Neural crest cell (in vitro differentiated cells): ENCODE measurements around the gene VWCE. TPM values are rescaled to one million over a fixed set of nuclear protein-coding genes. Genes with fewer than 3 reads are reported as not detected.
A peak's percentile ranks its signal among the peaks of the same experiment; 100 is the strongest.

Experiments
- DNase-seq: peaks from one replicate; pipeline ENCODE4 v3.0.0; 2021; ENCODE audit warnings: low read depth, mixed read lengths, low spot score
- H3K27ac Mint-ChIP-seq: one replicate; pipeline ENCODE4 v1.8.0; 2021; ENCODE audit warnings: mild to moderate bottlenecking, mixed read lengths; ENCODE audit not compliant: unreplicated experiment
- H3K27me3 Mint-ChIP-seq: 2 replicates; pipeline ENCODE4 v1.8.0; 2021; ENCODE audit warnings: low read depth, mild to moderate bottlenecking, mixed read lengths
- H3K36me3 Mint-ChIP-seq: 2 replicates; pipeline ENCODE4 v1.8.0; 2021; ENCODE audit warnings: low read depth, mild to moderate bottlenecking, mixed read lengths
- H3K4me1 Mint-ChIP-seq: 2 replicates; pipeline ENCODE4 v1.8.0; 2021; ENCODE audit warnings: mixed read lengths
- H3K4me3 Mint-ChIP-seq: one replicate; pipeline ENCODE4 v1.8.0; 2021; ENCODE audit warnings: mild to moderate bottlenecking, mixed read lengths
- H3K9me3 Mint-ChIP-seq: 2 replicates; pipeline ENCODE4 v1.8.0; 2021; ENCODE audit warnings: mixed read lengths
- total RNA-seq: library from RNA; stranded (reverse); gene quantifications from 2 replicates; pipeline ENCODE4 v1.2.1, GENCODE V29; 2021
- TF ChIP-seq, protein P1 (sequence below): fragments of 200-600 bp; sonication (generic); conservative IDR thresholded peaks from 2 replicates; pipeline ENCODE4 v1.5.0; 2021; ENCODE audit warnings: antibody characterized with exemption, mild to moderate bottlenecking

Gene VWCE
- total RNA-seq, 1 donor from 2014 or later: 42.0 TPM

- no peak for DNase-seq
- Mint-ChIP-seq H3K27me3 (no peaks in the 10 kb centered on the region), H3K4me1 (peaks cover 45% of the 10 kb centered on the region)
Observed at GRCh38 chr11:61332281-61332796, 37.2 kb upstream of the VWCE start.

DNA sequence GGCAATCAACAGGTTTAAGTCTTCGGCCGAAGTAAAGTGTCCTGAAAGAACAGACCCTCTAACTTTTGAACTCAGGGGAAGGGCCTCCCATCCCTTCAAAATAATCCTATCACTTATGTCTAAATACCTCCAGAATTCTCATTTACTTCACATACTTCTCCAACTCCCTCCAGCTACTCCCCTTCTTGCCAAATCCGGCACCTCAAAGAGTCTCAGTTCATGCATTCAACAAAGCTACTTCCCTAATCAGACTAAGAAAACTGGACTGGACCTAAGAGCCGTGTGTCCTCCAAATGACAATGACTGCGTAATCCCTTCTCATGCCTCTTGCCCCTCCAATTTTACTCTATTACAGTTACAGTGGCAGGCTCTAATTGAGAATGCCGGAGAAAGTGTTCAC lies 36.5 kb upstream of the VWCE start:
- H3K27ac Mint-ChIP-seq: peak overlapping the region; percentile 53

More at GRCh38 chr11:61332281-61332796, 37.2 kb upstream of the VWCE start:
- Mint-ChIP-seq H3K9me3 (no peaks in the 10 kb centered on the region), H3K27ac (peak overlapping the region; percentile 53), H3K4me3 (peak overlapping the region; percentile 95), H3K36me3 (peaks cover 8% of the 10 kb centered on the region)
- TF ChIP-seq, protein P1, sequence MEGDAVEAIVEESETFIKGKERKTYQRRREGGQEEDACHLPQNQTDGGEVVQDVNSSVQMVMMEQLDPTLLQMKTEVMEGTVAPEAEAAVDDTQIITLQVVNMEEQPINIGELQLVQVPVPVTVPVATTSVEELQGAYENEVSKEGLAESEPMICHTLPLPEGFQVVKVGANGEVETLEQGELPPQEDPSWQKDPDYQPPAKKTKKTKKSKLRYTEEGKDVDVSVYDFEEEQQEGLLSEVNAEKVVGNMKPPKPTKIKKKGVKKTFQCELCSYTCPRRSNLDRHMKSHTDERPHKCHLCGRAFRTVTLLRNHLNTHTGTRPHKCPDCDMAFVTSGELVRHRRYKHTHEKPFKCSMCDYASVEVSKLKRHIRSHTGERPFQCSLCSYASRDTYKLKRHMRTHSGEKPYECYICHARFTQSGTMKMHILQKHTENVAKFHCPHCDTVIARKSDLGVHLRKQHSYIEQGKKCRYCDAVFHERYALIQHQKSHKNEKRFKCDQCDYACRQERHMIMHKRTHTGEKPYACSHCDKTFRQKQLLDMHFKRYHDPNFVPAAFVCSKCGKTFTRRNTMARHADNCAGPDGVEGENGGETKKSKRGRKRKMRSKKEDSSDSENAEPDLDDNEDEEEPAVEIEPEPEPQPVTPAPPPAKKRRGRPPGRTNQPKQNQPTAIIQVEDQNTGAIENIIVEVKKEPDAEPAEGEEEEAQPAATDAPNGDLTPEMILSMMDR: no peak

DNA sequence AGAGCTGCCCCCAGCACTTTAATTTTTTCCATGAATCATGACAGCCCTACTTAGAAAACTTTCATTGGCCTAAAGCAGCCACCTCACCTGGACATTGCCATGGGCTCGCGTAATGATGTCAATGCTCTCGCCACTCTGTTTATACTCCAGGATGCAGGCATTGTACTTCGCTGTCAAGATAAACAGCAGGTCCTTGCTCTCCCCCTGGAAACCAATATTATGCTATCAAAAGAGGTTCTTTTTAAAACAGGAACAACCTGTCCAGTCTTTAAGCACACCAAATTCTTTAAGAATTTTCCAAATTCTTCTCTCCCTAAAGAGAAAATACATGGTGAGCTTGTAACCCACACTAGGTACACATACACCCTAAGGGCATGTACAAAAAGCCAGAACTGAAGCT lies 34.8 kb upstream of the VWCE start:
- H3K4me3 Mint-ChIP-seq: peak overlapping the region; percentile 36
- TF ChIP-seq, protein P1: no peak
- peaks cover 8% of the 10 kb centered on the region for H3K36me3 Mint-ChIP-seq
- no peaks in the 10 kb centered on the region for H3K9me3 Mint-ChIP-seq
- DNase-seq: no peak
- no peaks in the 10 kb centered on the region for H3K27me3 Mint-ChIP-seq
- peaks cover 30% of the 10 kb centered on the region for H3K4me1 Mint-ChIP-seq
- H3K27ac Mint-ChIP-seq: peak overlapping the region; percentile 2

More for the DNA sequence above, 36.5 kb upstream of the VWCE start:
- no peaks in the 10 kb centered on the region for H3K27me3 Mint-ChIP-seq
- TF ChIP-seq, protein P1: no peak
- H3K9me3 Mint-ChIP-seq: no peaks in the 10 kb centered on the region
- peaks cover 8% of the 10 kb centered on the region for H3K36me3 Mint-ChIP-seq
- peaks cover 38% of the 10 kb centered on the region for H3K4me1 Mint-ChIP-seq
- DNase-seq: no peak
- peak overlapping the region; percentile 95 for H3K4me3 Mint-ChIP-seq

- H3K36me3 Mint-ChIP-seq: peaks cover 12% of the 10 kb centered on the region
- H3K27me3 Mint-ChIP-seq: no peaks in the 10 kb centered on the region
- no peaks in the 10 kb centered on the region for H3K9me3 Mint-ChIP-seq
- H3K4me3 Mint-ChIP-seq: peak overlapping the region; percentile 52
- no peak overlapping the region for H3K27ac Mint-ChIP-seq
- H3K4me1 Mint-ChIP-seq: peaks cover 21% of the 10 kb centered on the region
- TF ChIP-seq, protein P1: no peak
- no peak for DNase-seq
Observed at GRCh38 chr11:61328351-61328750, 33.2 kb upstream of the VWCE start.

DNA sequence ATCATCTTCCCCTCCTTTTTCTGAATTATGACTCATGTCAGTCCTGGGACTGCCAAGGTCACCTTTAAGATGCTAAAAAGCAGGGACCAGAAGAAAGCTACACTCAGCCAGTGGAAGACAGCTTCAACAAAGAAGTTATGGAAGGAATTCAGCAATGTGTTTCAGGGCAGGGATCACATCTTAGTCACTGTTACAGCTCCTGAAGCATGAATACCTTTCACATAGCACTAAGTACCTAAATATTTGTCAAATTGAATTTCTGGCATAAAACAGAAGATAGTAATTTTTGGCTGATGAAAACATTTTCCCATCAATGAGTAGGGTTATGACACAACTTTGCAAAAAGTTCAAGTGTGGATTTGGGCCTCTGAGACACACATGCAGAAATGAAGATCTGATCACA lies 32.6 kb upstream of the VWCE start:
- H3K4me3 Mint-ChIP-seq: no peak overlapping the region
- no peak for DNase-seq
- H3K27ac Mint-ChIP-seq: no peak overlapping the region
- TF ChIP-seq, protein P1: no peak
- H3K36me3 Mint-ChIP-seq: peaks cover 12% of the 10 kb centered on the region
- H3K27me3 Mint-ChIP-seq: no peaks in the 10 kb centered on the region
- H3K4me1 Mint-ChIP-seq: peaks cover 20% of the 10 kb centered on the region
- H3K9me3 Mint-ChIP-seq: no peaks in the 10 kb centered on the region
